ENCODE measurements around the gene WDR64. TPM values are rescaled to one million over a fixed set of nuclear protein-coding genes. Genes with fewer than 3 reads are reported as not detected.

Gene WDR64
- total and polyA plus RNA-seq, 2 donors (not counting 3 experiments of a cell fraction or from before 2014, with no cell fraction given) = not detected

GRCh38 chr1:241612533-241613477 lies 39.3 kb upstream of the WDR64 start:
- ChIA-PET POLR2A (no interaction called here), CTCF (interaction anchor here (0.6 to 5.8 kb wide), 6 partner anchors 8 to 221 kb away, joined by 4 to 106 read pairs (median 20); no protein-coding TSS in a partner anchor)
- H3K4me1 ChIP-seq (ENCODE audit: control insufficient read depth, extremely low read depth, insufficient read depth, low read length) = peaks cover 44% of the 10 kb centered on the region
- H3K79me2 ChIP-seq (ENCODE audit: control insufficient read depth, insufficient read depth, low read length) = no peaks in the 10 kb centered on the region
- FAIRE-seq = peak; percentile 81
- DNase-seq (ENCODE audit: low read depth, low spot score) = peak; percentile 73
- no peaks in the 10 kb centered on the region for H3K9me3 ChIP-seq (replicated peaks; ENCODE audit: control insufficient read depth, insufficient read depth, low read length)
- H4K20me1 ChIP-seq (replicated peaks; ENCODE audit: control insufficient read depth, extremely low read depth, insufficient read depth, low read length) = no peaks in the 10 kb centered on the region
- H3K4me2 ChIP-seq (ENCODE audit: insufficient read depth, low read length) = peak overlapping the region; percentile 40
- no peak overlapping the region for H3K4me3 ChIP-seq (replicated peaks in 1 of 3; ENCODE audit: insufficient read depth in 1 of 3, low read depth in 1 of 3, low read length in 3 of 3)
- dilution Hi-C loops (cut with MboI; ENCODE audit: extremely low pct_ligation_motif_present, low sequenced_read_pairs) = no loop called here
- BruUV-seq (replicated peaks) = TSS peak; percentile 90
- H3K27ac ChIP-seq (ENCODE audit: insufficient read depth, low read depth, low read length) = peak overlapping the region; percentile 88
- intact Hi-C loops (cut with micrococcal nuclease) = loop anchor here (1.0 kb wide), 1 partner anchor 27 kb away; the partner anchor contains the start of genes CHML and OPN3
- H3K27me3 ChIP-seq (ENCODE audit: control insufficient read depth in 2 of 2, insufficient read depth in 2 of 2, low read length in 2 of 2) = no peaks in the 10 kb centered on the region
- no peaks in the 10 kb centered on the region for H3K36me3 ChIP-seq (ENCODE audit: control insufficient read depth in 2 of 2, extremely low read depth in 1 of 2, insufficient read depth in 2 of 2, low read length in 2 of 2)
- no peak for TF ChIP-seq POLR2AphosphoS5 (IDR thresholded peaks at IDR 0.05; ENCODE audit: insufficient read depth, low read depth, low read length)
- TF ChIP-seq FOS (IDR thresholded peaks at IDR 0.05; ENCODE audit: borderline replicate concordance, insufficient read depth, low read length) = peak; percentile 83
- no peak for TF ChIP-seq POLR2A (IDR thresholded peaks at IDR 0.05; ENCODE audit: low read depth, low read length)
- TF ChIP-seq MYC (IDR thresholded peaks at IDR 0.05; ENCODE audit: low read depth, low read length) = no peak
- no peak for TF ChIP-seq MAX (IDR thresholded peaks at IDR 0.05; ENCODE audit: insufficient read depth, insufficient read length)
- TF ChIP-seq EZH2 (IDR thresholded peaks at IDR 0.05; ENCODE audit: borderline replicate concordance, low read depth, low read length, severe bottlenecking) = no peak
- TF ChIP-seq CTCF (IDR thresholded peaks at IDR 0.05; ENCODE audit: extremely low read depth in 1 of 2, insufficient read depth in 1 of 2, low read depth in 1 of 2, low read length in 2 of 2) = no peak
- peak; percentile 32 for TF ChIP-seq GATA2 (IDR thresholded peaks at IDR 0.05; ENCODE audit: insufficient read depth, insufficient read length, low read depth, low read length)
- TF ChIP-seq JUN (IDR thresholded peaks at IDR 0.05; ENCODE audit: borderline replicate concordance, insufficient read depth, insufficient read length, low read depth) = peak; percentile 80
- H3K9me1 ChIP-seq (replicated peaks; ENCODE audit: control insufficient read depth, extremely low read depth, insufficient read depth, low read length) = no peaks in the 10 kb centered on the region
- H2AFZ ChIP-seq (ENCODE audit: low read depth, low read length) = peak overlapping the region; percentile 54
- H3K9ac ChIP-seq (replicated peaks; ENCODE audit: extremely low read depth, insufficient read depth, low read length) = peak overlapping the region; percentile 57

Measured in endothelial cell of umbilical vein (primary cell).